SK-N-DZ (cell line): ENCODE results near the gene PROSER3.
"Not testable (repeated sequence)": the region's sequence is repeated elsewhere in the genome, so short reads cannot be mapped to it uniquely, and the experiment has no call there.

Experiments used
- DNase-seq: peaks from one replicate; pipeline ENCODE4 v3.0.0-alpha.2; 2015; ENCODE audit warnings: low spot score

Gene PROSER3

DNA sequence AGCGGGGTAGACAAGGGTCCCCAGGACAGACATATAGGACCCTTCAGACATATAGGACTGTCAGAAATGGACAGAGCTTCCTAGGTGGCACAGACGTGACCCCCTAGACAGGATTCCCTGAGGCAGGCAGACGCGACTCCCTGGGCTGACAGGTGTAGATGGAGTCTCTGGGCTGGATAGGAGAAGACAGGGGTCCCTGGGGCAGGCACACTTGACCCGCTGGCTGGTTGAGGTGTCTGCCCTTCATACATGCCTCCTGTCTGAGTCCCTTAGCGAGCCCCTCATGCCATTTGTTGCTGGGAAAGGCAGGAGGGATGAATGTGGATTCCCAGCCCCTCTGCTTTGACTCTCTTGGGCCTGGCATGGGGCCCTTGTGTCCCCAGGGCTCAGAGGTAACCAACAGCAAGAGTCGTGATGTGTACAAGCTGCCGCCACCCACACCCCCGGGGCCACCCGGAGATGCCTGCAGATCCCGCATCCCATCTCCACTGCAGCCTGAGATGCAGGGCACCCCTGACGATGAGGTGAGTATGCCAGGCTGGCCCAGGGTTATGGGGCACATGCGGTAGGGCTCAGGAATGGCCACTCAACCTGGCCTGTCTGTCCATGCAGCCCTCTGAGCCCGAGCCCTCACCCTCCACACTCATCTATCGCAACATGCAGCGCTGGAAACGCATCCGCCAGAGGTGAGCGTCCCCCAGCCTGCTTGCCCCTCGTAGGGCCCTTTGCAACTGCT lies 4.2 kb upstream of the PROSER3 start:
- no peak for DNase-seq

GRCh38 chr19:35754370-35755130 lies 3.4 kb upstream of the PROSER3 start:
- no peak for DNase-seq

GRCh38 chr19:35755131-35755549 lies 2.8 kb upstream of the PROSER3 start:
- no peak for DNase-seq

DNA sequence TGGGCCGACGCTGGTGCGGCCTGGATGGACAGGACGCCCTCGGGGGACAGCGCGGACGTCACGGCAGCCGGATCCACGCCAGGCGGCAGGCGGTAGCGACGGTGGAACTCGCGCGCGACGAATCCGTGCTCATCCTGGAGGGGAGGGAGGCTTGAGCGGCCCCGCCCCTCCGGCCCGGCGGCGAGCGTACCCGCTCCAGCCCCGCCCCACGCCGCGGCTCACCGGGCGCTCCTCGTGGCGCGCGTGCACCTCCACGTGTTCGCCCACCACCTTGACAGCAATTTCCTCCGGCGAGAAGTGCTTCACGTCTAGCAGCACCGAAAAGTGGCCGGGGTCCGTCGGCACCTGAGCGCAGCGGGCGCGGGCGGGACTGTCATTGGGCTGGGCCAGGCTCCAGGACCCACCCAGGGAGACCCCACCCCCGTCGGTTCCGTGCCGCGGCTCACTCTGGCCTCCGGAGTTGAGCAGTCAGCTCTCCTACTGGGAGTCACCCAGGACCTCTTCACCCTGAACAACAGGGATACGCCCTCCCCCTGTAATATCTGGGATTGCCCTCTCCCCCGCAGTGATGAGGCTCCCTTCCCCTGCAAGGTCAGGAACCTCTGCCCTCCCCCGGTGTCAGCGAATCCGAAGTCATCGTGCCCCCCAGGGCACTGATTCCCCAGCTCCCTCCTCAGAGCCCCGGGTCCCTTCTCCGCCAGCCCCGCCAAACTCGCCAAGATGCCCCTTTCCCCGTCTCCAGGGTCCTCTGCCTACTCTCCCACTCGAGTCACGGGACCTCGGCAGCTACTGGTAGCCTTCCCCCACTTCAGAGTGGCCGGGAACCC lies 2.2 kb upstream of the PROSER3 start:
- no peak for DNase-seq

- no peak for DNase-seq
Measured at GRCh38 chr19:35756377-35757230, 1.4 kb upstream of the PROSER3 start, which contains the start of gene HSPB6. Gene HSPB6 (minus strand): TSS chr19:35757029. CDS start chr19:35757008, 21 bp downstream.

GRCh38 chr19:35757231-35757748 lies 686 bp upstream of the PROSER3 start:
- no peak for DNase-seq

DNA sequence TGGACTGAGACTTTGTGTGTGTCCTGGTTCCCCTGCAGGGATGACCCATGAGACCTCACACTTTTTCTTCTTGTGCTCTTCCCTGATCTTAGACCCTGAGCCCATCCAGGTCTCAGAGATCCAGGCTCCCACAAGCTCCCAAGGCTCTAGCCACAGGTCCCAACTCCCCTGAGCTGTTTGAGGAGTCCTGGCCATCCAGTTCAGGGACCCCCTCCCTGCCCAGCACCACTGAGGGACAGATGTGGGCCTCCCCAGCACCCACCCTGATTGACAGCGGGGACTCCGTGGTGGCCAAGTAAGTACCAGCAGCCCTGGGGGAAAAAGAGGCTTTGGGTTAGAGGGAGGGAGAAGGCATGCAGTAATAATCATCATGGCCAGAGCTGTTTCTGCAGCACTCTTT lies 1.7 kb downstream of the PROSER3 start:
- no peak for DNase-seq

GRCh38 chr19:35760711-35761349 lies 2.9 kb downstream of the PROSER3 start:
- DNase-seq = no peak

DNA sequence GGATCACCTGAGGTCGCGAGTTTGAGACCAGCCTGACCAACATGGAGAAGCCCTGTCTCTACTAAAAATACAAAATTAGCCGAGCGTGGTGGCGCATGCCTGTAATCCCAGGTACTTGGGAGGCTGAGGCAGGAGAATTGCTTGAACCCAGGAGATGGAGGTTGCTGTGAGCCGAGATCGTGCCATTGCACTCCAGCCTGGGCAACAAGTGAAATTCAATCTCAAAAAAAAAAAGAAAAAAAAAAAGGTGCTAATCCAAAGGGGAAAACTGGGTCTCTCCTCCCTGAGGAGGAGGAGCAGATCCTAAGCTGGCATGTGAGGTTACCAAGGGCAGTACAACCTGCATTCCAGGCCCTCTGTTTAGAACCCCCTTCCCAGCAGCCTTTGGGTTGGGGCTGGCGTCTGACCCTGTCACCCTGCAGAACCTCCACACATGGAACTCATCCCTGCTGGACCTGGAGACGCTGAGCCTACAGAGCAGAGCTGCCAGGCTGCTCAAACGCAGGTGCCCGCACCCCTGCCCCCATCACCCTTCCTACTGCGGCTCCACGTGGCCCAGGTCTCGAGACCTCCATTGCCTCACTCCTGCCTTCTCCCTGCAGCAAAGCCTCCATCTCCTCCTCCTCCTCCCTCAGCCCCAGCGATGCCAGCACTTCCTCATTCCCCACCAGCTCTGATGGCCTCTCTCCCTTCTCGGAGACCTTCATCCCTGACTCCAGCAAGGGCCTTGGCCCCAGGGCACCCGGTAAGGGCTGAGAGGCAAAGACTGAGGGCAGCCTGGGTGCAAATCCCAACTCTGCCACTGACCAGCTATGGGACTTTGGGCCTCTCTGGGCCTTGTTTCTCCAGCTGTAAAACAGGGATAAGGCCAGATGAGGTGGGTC lies 6.7 kb downstream of the PROSER3 start:
- no peak for DNase-seq

- no peak for DNase-seq
Measured at GRCh38 chr19:35766571-35767104, 8.7 kb downstream of the PROSER3 start.

GRCh38 chr19:35767288-35768081 lies 9.5 kb downstream of the PROSER3 start:
- peak; percentile 51 for DNase-seq

DNA sequence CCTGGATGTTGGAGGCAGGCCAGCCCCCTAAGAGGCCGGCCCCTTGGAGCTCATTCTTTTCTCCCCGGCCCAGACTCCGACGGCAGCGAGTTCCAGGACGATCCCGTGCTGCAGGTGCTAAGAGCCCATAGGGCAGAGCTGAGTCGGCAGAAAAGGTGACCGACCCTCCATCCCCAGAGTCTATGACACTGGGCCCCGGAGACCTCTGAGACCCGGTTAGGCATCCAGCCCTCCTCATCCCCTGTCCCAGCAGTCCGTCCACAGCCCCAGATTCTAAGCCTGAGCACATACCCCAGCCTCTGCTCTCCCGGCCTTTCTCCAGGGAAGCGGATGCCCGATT lies 10.1 kb downstream of the PROSER3 start:
- DNase-seq = no peak

DNA sequence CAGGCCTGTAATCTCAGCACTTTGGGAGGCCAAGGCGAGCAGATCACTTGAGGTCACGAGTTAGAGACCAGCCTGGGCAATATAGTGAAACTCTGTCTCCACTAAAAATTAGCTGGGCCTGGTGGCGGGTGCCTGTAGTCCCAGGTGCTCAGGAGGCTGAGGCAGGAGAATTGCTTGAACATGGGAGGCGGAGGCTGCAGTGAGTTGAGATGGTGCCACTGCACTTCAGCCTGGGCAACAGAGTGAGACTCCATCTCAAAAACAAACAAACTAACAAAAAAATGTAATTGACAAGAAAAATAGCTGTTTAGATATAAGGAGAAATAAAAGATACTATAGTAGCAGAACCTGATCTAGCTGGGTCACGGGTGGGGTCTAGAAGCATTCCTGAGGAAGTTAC lies 14.4 kb downstream of the PROSER3 start:
- not testable (repeated sequence) for DNase-seq

GRCh38 chr19:35773020-35773806 lies 15.2 kb downstream of the PROSER3 start:
- DNase-seq = no peak

DNA sequence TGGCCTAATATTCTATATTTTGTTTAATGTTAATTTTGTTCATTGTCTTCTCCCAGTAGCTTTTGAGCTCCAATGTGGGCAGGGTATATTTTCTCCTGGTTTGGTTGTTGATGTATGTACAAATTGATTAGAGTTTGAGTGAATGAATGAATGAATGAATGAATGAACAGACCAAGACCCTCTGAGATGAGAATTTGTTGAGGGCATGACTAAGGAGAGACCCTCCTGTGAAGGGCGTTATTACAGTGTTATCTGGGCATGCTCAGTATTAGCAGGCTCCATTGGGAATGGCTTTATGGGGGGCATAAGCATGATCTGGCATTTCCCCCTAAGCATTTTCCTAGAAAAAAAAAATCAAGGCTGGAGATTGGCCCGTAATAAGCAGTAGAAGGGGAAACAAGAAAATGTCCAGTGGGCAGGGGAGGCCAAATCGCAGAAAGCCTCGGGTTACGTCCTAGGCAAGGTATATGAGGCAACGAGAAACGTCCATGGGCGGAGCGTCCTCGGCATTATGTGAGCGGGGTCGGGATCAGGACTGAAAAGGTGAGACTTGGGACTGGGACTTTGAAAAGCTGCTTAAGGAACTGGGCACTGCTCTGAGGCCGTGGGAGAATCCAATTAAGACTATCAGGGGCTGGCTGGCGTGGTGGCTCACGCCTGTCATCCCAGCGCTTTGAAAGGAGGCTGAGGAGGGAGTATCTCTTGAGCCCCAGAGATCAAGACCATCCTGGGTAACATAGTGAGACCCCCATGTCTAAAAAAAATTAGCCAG lies 16.5 kb downstream of the PROSER3 start:
- DNase-seq = no peak

GRCh38 chr19:35775046-35775297 lies 17.0 kb downstream of the PROSER3 start:
- no peak for DNase-seq
